SU-DHL-6 (cell line): ENCODE measurements around the gene LYL1.

Experiments used
- H2AFZ ChIP-seq: fragments of 200-600 bp; sonication (generic); 2 replicates; pipeline ENCODE4 v1.6.1; 2014; ENCODE audit warnings: low read depth, mild to moderate bottlenecking, moderate library complexity, mixed read lengths, antibody characterized with exemption, low read length; ENCODE audit not compliant: severe bottlenecking
- H3F3A ChIP-seq: fragments of 200-600 bp; shearing (Covaris generic); 2 replicates; pipeline ENCODE4 v1.6.0; 2016; ENCODE audit warnings: antibody characterized with exemption, mild to moderate bottlenecking; ENCODE audit not compliant: insufficient read depth
- H3K27ac ChIP-seq: fragments of 200-600 bp; sonication (generic); 2 replicates; pipeline ENCODE4 v1.5.1; 2016; ENCODE audit warnings: low read depth, mild to moderate bottlenecking, low read length, moderate library complexity, mixed read lengths
- H3K27me3 ChIP-seq: fragments of 200-600 bp; sonication (generic), shearing (Covaris generic); 2 replicates; pipeline ENCODE4 v1.6.0; 2014; ENCODE audit warnings: mild to moderate bottlenecking, low read length
- H3K36me3 ChIP-seq: fragments of 200-600 bp; sonication (generic); 2 replicates; pipeline ENCODE4 v1.6.1; 2014; ENCODE audit warnings: mild to moderate bottlenecking, low read length, mixed read lengths
- H3K4me2 ChIP-seq: fragments of 300-600, 200-600 bp; shearing (Covaris generic), sonication (generic); 2 replicates; pipeline ENCODE4 v1.6.0; 2014; ENCODE audit warnings: low read length, low read depth, mild to moderate bottlenecking; ENCODE audit not compliant: poor library complexity, severe bottlenecking
- H3K4me3 ChIP-seq: fragments of 200-600 bp; sonication (generic); 2 replicates; pipeline ENCODE4 v1.5.1; 2014; ENCODE audit warnings: antibody characterized with exemption, low read length, mild to moderate bottlenecking, mixed read lengths; ENCODE audit not compliant: insufficient read depth, poor library complexity, severe bottlenecking
- H3K79me2 ChIP-seq: fragments of 200-600 bp; sonication (generic); 2 replicates; pipeline ENCODE4 v1.6.1; 2014; ENCODE audit warnings: mild to moderate bottlenecking, low read length, moderate library complexity; ENCODE audit not compliant: insufficient read depth
- H3K9ac ChIP-seq: fragments of 200-600 bp; sonication (generic); 2 replicates; pipeline ENCODE4 v1.7.0; 2014; ENCODE audit warnings: mild to moderate bottlenecking, low read length
- H3K9me2 ChIP-seq: fragments of 200-600 bp; sonication (generic); replicated peaks from 2 replicates; pipeline ENCODE4 v1.6.1; 2014; ENCODE audit warnings: low read length; ENCODE audit not compliant: insufficient read depth
- H3K9me3 ChIP-seq: fragments of 200-600 bp; sonication (generic); 2 replicates; pipeline ENCODE4 v1.6.1; 2014; ENCODE audit warnings: low read length, mixed read lengths; ENCODE audit not compliant: insufficient read depth
- H4K20me1 ChIP-seq: fragments of 200-600 bp; sonication (generic); 2 replicates; pipeline ENCODE4 v1.6.1; 2014; ENCODE audit warnings: low read depth, mild to moderate bottlenecking, antibody characterized with exemption, low read length, moderate library complexity, mixed read lengths
- EZH2phosphoT487 ChIP-seq: fragments of 200-600 bp; sonication (generic), shearing (Covaris generic); conservative IDR thresholded peaks from 2 replicates; pipeline ENCODE4 v1.6.1; 2018; ENCODE audit warnings: mild to moderate bottlenecking, antibody characterized with exemption, low read length, moderate library complexity, mixed read lengths
- TF ChIP-seq, protein P1 (sequence below): fragments of 200-600 bp; sonication (generic); IDR thresholded peaks from one replicate; pipeline ENCODE4 v1.5.1; 2017; ENCODE audit warnings: antibody characterized with exemption, mild to moderate bottlenecking, low read length, moderate library complexity; ENCODE audit not compliant: insufficient read depth, poor library complexity, severe bottlenecking

Gene LYL1

DNA sequence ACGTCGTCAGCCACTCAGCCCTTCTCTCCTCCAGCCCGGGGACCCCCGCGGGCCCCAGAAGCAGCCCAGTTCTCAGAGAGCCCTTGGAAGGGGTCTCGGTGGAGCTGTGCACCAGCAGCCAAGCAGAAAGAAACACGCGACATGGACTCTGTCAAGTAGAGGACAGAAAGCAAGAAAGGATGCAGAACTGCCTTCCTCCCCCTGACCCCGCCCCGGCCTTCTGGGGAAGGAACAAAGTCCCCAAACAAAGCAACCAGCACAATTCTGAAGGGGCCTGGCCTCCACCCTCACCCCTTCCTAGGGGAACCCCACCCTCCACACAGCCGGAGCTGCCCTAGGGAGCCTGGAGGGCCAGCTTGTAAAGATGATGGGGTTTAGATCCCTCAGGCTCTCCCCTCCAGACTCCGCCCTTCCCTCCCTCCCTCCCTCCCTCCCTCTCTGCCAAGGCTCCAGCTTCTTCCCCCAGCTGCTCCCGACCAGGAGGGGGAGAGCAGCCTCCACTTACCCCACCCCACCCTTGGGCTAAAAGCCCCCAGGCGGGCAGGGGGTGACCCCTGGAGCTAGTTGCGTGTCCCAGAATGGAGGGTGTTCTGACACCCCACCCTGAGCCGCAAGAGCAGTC lies 7.8 kb downstream of the LYL1 start:
- TF ChIP-seq, protein P1, sequence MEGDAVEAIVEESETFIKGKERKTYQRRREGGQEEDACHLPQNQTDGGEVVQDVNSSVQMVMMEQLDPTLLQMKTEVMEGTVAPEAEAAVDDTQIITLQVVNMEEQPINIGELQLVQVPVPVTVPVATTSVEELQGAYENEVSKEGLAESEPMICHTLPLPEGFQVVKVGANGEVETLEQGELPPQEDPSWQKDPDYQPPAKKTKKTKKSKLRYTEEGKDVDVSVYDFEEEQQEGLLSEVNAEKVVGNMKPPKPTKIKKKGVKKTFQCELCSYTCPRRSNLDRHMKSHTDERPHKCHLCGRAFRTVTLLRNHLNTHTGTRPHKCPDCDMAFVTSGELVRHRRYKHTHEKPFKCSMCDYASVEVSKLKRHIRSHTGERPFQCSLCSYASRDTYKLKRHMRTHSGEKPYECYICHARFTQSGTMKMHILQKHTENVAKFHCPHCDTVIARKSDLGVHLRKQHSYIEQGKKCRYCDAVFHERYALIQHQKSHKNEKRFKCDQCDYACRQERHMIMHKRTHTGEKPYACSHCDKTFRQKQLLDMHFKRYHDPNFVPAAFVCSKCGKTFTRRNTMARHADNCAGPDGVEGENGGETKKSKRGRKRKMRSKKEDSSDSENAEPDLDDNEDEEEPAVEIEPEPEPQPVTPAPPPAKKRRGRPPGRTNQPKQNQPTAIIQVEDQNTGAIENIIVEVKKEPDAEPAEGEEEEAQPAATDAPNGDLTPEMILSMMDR, result no peak
- no peak for TF ChIP-seq EZH2phosphoT487
- peaks cover 7% of the 10 kb centered on the region for H3K36me3 ChIP-seq
- H3K27ac ChIP-seq, result no peak overlapping the region
- H3K9me2 ChIP-seq, result no peaks in the 10 kb centered on the region
- H2AFZ ChIP-seq, result no peak overlapping the region
- H3K27me3 ChIP-seq, result no peaks in the 10 kb centered on the region
- H3K79me2 ChIP-seq, result no peaks in the 10 kb centered on the region
- no peaks in the 10 kb centered on the region for H4K20me1 ChIP-seq
- H3K9me3 ChIP-seq, result no peaks in the 10 kb centered on the region
- no peak overlapping the region for H3K9ac ChIP-seq
- H3K4me2 ChIP-seq, result peak overlapping the region; percentile 44
- peaks cover 7% of the 10 kb centered on the region for H3F3A ChIP-seq
- H3K4me3 ChIP-seq, result no peak overlapping the region

DNA sequence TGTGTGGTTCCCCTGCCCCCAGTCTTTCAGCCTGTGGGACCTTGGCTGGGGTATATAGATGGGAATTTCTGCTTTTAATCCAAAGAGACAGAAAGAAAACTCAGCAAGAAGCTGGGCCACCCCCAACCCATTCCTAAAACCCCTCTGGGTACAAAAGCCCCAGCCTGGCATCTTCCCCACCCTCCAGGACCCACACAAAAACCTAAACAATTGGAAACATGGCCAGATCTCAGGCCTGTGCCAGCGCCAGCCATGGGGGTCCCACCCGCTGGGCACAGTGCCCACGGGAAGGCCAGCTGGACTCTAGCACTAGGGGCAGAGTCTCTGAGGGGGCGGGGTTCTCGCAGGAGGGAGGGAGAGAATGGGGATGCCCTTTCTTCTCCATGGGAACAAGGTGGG lies 8.6 kb downstream of the LYL1 start:
- H3K4me2 ChIP-seq, result no peak overlapping the region
- no peak for TF ChIP-seq EZH2phosphoT487
- TF ChIP-seq, protein P1, result no peak
- no peak overlapping the region for H2AFZ ChIP-seq
- H3K9ac ChIP-seq, result no peak overlapping the region
- no peaks in the 10 kb centered on the region for H3K9me2 ChIP-seq
- no peaks in the 10 kb centered on the region for H3K27me3 ChIP-seq
- H3K9me3 ChIP-seq, result no peaks in the 10 kb centered on the region
- peaks cover 3% of the 10 kb centered on the region; the same call in 1 of the 2 replicates for H3K36me3 ChIP-seq
- H3F3A ChIP-seq, result peaks cover 6% of the 10 kb centered on the region
- no peaks in the 10 kb centered on the region for H3K79me2 ChIP-seq
- no peak overlapping the region for H3K27ac ChIP-seq
- H3K4me3 ChIP-seq, result no peak overlapping the region
- no peaks in the 10 kb centered on the region for H4K20me1 ChIP-seq

DNA sequence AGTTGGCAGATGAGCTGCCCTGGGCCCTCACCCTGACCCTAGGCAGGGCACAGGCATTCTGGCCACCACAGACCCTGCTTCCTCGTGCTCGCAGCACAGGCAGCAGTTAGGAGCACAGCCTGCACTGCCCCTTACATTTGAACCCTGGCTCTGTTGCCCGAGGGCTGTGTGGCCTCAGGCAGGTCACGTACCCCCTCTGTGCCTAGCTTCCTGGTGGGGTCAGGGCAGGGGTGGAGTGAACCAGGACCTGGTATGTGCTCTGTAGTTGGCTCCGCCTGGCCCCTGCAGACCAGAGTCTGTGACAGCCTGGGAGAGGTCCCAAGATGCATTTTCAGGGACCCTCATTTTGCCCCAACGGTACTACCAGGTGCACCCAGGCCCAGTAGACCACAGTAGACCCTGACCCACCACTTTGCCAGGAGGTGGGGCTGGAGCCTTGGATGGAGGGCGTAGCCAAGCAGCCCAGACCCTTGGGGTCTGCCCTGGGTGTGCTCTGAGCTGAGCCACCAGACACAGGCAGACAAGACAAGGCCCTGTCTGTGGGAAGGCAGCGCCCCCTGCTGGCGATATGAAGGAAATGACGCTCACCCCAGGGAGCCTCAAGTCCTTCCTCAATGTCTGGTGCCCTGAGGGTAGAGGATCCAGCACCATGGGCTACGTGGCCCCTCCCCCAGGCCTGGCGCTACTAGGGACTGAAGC lies 9.1 kb downstream of the LYL1 start:
- Histone ChIP-seq H3K27me3 (no peaks in the 10 kb centered on the region), H3K9me2 (no peaks in the 10 kb centered on the region), H2AFZ (no peak overlapping the region), H3K4me2 (no peak overlapping the region), H3K27ac (no peak overlapping the region), H3K36me3 (no peaks in the 10 kb centered on the region), H4K20me1 (no peaks in the 10 kb centered on the region), H3K79me2 (no peaks in the 10 kb centered on the region), H3F3A (peaks cover 6% of the 10 kb centered on the region), H3K9ac (no peak overlapping the region), H3K9me3 (no peaks in the 10 kb centered on the region), H3K4me3 (no peak overlapping the region)
- TF ChIP-seq, protein P1, result peak; percentile 71
- TF ChIP-seq EZH2phosphoT487, result no peak
